ENCODE results near the gene VPS18. TPM values are rescaled to one million over a fixed set of nuclear protein-coding genes. Genes with fewer than 3 reads are reported as not detected.

VPS18 gene
- total RNA-seq, 1 experiment from 2014 or later = 14.3 TPM

- no TSS peak for BruUV-seq (replicated peaks)
- Mint-ChIP-seq H3K9me3 (ENCODE audit: low read depth, unreplicated experiment) (no peaks in the 10 kb centered on the region), H3K4me1 (ENCODE audit: low read depth, unreplicated experiment) (peaks cover 18% of the 10 kb centered on the region), H3K27me3 (ENCODE audit: unreplicated experiment) (no peaks in the 10 kb centered on the region), H3K4me3 (ENCODE audit: low read depth, unreplicated experiment) (no peak overlapping the region), H3K27ac (ENCODE audit: unreplicated experiment) (no peak overlapping the region), H3K36me3 (ENCODE audit: insufficient read depth, unreplicated experiment) (peaks cover 34% of the 10 kb centered on the region)
- DNase-seq = peak; percentile 55
- CTCF ChIA-PET = interaction anchor here (0.6 to 4.4 kb wide), 13 partner anchors 11 to 213 kb away, joined by 3 to 92 read pairs (median 4); partner anchors contain the start of genes C15orf62, RAD51, RHOV and SPINT1
- intact Hi-C loops (cut with micrococcal nuclease; ENCODE audit: unreplicated experiment) = loop anchor here (1.0 kb wide), 1 partner anchor 33 kb away; no protein-coding TSS in a partner anchor
- TF ChIP-seq, protein P1, sequence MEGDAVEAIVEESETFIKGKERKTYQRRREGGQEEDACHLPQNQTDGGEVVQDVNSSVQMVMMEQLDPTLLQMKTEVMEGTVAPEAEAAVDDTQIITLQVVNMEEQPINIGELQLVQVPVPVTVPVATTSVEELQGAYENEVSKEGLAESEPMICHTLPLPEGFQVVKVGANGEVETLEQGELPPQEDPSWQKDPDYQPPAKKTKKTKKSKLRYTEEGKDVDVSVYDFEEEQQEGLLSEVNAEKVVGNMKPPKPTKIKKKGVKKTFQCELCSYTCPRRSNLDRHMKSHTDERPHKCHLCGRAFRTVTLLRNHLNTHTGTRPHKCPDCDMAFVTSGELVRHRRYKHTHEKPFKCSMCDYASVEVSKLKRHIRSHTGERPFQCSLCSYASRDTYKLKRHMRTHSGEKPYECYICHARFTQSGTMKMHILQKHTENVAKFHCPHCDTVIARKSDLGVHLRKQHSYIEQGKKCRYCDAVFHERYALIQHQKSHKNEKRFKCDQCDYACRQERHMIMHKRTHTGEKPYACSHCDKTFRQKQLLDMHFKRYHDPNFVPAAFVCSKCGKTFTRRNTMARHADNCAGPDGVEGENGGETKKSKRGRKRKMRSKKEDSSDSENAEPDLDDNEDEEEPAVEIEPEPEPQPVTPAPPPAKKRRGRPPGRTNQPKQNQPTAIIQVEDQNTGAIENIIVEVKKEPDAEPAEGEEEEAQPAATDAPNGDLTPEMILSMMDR (IDR thresholded peaks at IDR 0.05; ENCODE audit: unreplicated experiment) = peak; percentile 36
Observed at GRCh38 chr15:40891810-40892446, 2.3 kb upstream of the VPS18 start.

DNA sequence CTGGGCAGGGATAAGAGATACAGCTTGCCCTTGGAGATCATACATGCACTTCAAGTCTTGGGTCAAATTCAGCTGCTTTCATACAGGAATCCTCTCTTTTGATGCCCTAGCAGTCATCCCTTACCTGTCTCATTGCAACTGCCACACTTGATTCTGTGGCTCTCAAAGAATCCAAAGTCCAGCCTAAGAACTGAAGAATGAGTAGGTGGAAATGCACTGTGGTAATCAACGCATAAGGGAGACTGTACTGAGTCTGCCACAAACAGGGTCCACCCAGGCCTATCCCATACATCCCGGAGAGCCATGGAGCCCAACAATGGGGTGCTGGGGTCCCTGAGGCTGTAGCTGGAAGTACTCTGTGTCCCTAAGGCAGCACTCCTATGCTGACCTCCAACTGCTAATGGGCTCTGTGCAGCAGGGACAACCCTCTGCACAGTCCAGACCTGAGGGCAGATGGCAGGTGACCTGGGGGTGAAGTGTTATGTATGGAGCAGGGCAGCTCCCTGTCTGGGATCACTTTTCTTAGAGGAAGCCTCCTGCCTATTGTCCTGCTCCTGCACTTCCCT is 1.7 kb upstream of the VPS18 start:
- CTCF ChIA-PET = interaction anchor here (0.6 to 4.4 kb wide), 13 partner anchors 12 to 213 kb away, joined by 3 to 92 read pairs (median 4); partner anchors contain the start of genes C15orf62, RAD51, RHOV and SPINT1
- intact Hi-C loops (cut with micrococcal nuclease; ENCODE audit: unreplicated experiment) = loop anchor here (1.0 kb wide), 1 partner anchor 33 kb away; no protein-coding TSS in a partner anchor
- BruUV-seq (replicated peaks) = no TSS peak
- no peaks in the 10 kb centered on the region for H3K9me3 Mint-ChIP-seq (ENCODE audit: low read depth, unreplicated experiment)
- H3K4me1 Mint-ChIP-seq (ENCODE audit: low read depth, unreplicated experiment) = peaks cover 18% of the 10 kb centered on the region
- H3K36me3 Mint-ChIP-seq (ENCODE audit: insufficient read depth, unreplicated experiment) = peaks cover 38% of the 10 kb centered on the region
- H3K4me3 Mint-ChIP-seq (ENCODE audit: low read depth, unreplicated experiment) = no peak overlapping the region
- no peaks in the 10 kb centered on the region for H3K27me3 Mint-ChIP-seq (ENCODE audit: unreplicated experiment)
- no peak overlapping the region for H3K27ac Mint-ChIP-seq (ENCODE audit: unreplicated experiment)
- TF ChIP-seq, protein P1 (IDR thresholded peaks at IDR 0.05; ENCODE audit: unreplicated experiment) = no peak
- no peak for DNase-seq

- Mint-ChIP-seq H3K4me3 (ENCODE audit: low read depth, unreplicated experiment) (peak overlapping the region; percentile 89), H3K36me3 (ENCODE audit: insufficient read depth, unreplicated experiment) (peaks cover 40% of the 10 kb centered on the region), H3K27me3 (ENCODE audit: unreplicated experiment) (no peaks in the 10 kb centered on the region), H3K9me3 (ENCODE audit: low read depth, unreplicated experiment) (no peaks in the 10 kb centered on the region), H3K27ac (ENCODE audit: unreplicated experiment) (no peak overlapping the region), H3K4me1 (ENCODE audit: low read depth, unreplicated experiment) (peaks cover 18% of the 10 kb centered on the region)
- no peak for DNase-seq
- TF ChIP-seq, protein P1 (IDR thresholded peaks at IDR 0.05; ENCODE audit: unreplicated experiment) = no peak
- no TSS peak for BruUV-seq (replicated peaks)
- intact Hi-C loops (cut with micrococcal nuclease; ENCODE audit: unreplicated experiment) = no loop called here
- CTCF ChIA-PET = interaction anchor here (1.3 to 4.4 kb wide), 6 partner anchors 23 to 146 kb away, joined by 6 to 95 read pairs (median 9); no protein-coding TSS in a partner anchor
Observed at GRCh38 chr15:40893019-40893670, 1.1 kb upstream of the VPS18 start.

- Mint-ChIP-seq H3K9me3 (ENCODE audit: low read depth, unreplicated experiment) (no peaks in the 10 kb centered on the region), H3K36me3 (ENCODE audit: insufficient read depth, unreplicated experiment) (peaks cover 43% of the 10 kb centered on the region), H3K27ac (ENCODE audit: unreplicated experiment) (peak overlapping the region; percentile 83), H3K27me3 (ENCODE audit: unreplicated experiment) (no peaks in the 10 kb centered on the region), H3K4me1 (ENCODE audit: low read depth, unreplicated experiment) (peaks cover 18% of the 10 kb centered on the region), H3K4me3 (ENCODE audit: low read depth, unreplicated experiment) (peak overlapping the region; percentile 89)
- TSS peak; percentile 80 for BruUV-seq (replicated peaks)
- CTCF ChIA-PET = interaction anchor here (0.6 to 3.8 kb wide), 16 partner anchors 8 to 355 kb away, joined by 3 to 95 read pairs (median 5); partner anchors contain the start of genes CCDC32 and RHOV
- TF ChIP-seq, protein P1 (IDR thresholded peaks at IDR 0.05; ENCODE audit: unreplicated experiment) = peak; percentile 13
- DNase-seq = peak; percentile 61
- intact Hi-C loops (cut with micrococcal nuclease; ENCODE audit: unreplicated experiment) = loop anchor here (2.0 kb wide), 1 partner anchor 48 kb away; no protein-coding TSS in a partner anchor
Observed at GRCh38 chr15:40894681-40895448, 615 bp downstream of the VPS18 start.

All from Calu3 (cell line).